Measurements from ENCODE around the gene MKRN2. TPM values are rescaled to one million over a fixed set of nuclear protein-coding genes. Genes with fewer than 3 reads are reported as not detected.

MKRN2 gene
- total and polyA plus RNA-seq, 2 of the 4 experiments (the other 2 are of a cell fraction): 44.4 to 65.6 TPM

- no peak overlapping the region for H2AK9ac ChIP-seq (replicated peaks; ENCODE audit: low read depth, low read length, poor library complexity)
- peaks cover 2% of the 10 kb centered on the region; the same call in 1 of the 2 replicates for H3K36me3 ChIP-seq (ENCODE audit: control insufficient read depth, insufficient read depth, low read length)
- dilution Hi-C loops (cut with HindIII; ENCODE audit: low sequenced_read_pairs, unreplicated experiment) (no loop called here), intact Hi-C loops (cut with micrococcal nuclease) (no loop called here), in situ Hi-C loops (cut with MboI; ENCODE audit: low sequenced_read_pairs) (no loop called here)
- ChIA-PET CTCF (no interaction called here), POLR2A (ENCODE audit: unreplicated experiment) (no interaction called here)
- no peak overlapping the region for H2BK20ac ChIP-seq (ENCODE audit: low read depth, low read length)
- H3K4me1 ChIP-seq (ENCODE audit: control insufficient read depth, insufficient read depth, low read length): peaks cover 2% of the 10 kb centered on the region; the same call in 1 of the 2 replicates
- no peaks in the 10 kb centered on the region for H3K27me3 ChIP-seq (ENCODE audit: control insufficient read depth, insufficient read depth, low read length)
- ATAC-seq (ENCODE audit: low read depth) (no peak), DNase-seq (no peak)
- no peak overlapping the region for H3K27ac ChIP-seq (ENCODE audit: insufficient read depth, low read length)
- TF ChIP-seq BHLHE40 (IDR thresholded peaks at IDR 0.05; ENCODE audit: low read depth, low read length): no peak
- no peak for TF ChIP-seq RCOR1 (IDR thresholded peaks at IDR 0.05; ENCODE audit: insufficient replicate concordance, low read length)
- no peak overlapping the region for H2AFZ ChIP-seq (replicated peaks; ENCODE audit: low read length, poor library complexity)
- no peak overlapping the region for H3K9ac ChIP-seq (ENCODE audit: low read depth, low read length)
- H3K4me2 ChIP-seq (ENCODE audit: low read depth, low read length): no peak overlapping the region
- no peak overlapping the region for H3K14ac ChIP-seq (replicated peaks; ENCODE audit: low read depth, low read length)
- H3K56ac ChIP-seq (ENCODE audit: extremely low read depth, insufficient read depth, low read length): no peak overlapping the region
- no peaks in the 10 kb centered on the region for H3K79me1 ChIP-seq (ENCODE audit: low read depth in 1 of 2, low read length in 2 of 2)
- BruUV-seq (replicated peaks): no TSS peak
- no peak overlapping the region for H2AK5ac ChIP-seq (ENCODE audit: low read depth, low read length)
- H4K8ac ChIP-seq (ENCODE audit: low read depth in 2 of 2, low read length in 2 of 2): no peak overlapping the region
- no peak overlapping the region for H2BK15ac ChIP-seq (ENCODE audit: low read depth, low read length)
- no peak overlapping the region for H2BK5ac ChIP-seq (ENCODE audit: low read depth, low read length, poor library complexity, severe bottlenecking)
- 0 out of 2 replicates have a peak, but pooled peaks cover 3% of the 10 kb centered on the region for H3K9me1 ChIP-seq (ENCODE audit: insufficient read depth, low read length)
- no peak overlapping the region for H2BK120ac ChIP-seq (ENCODE audit: low read depth, low read length)
- no peak overlapping the region for H4K5ac ChIP-seq (ENCODE audit: low read depth, low read length)
- 91% methylated on average over 5 of the region's 11 CpGs; no CpG with 5 or more reads in 1 of the 2 experiments for WGBS, 2 experiments (ENCODE audit: extremely low coverage in 2 of 2, insufficient read length in 1 of 2)
- H3K4ac ChIP-seq (ENCODE audit: low read depth, low read length): no peak overlapping the region
- no peak overlapping the region for H3K18ac ChIP-seq (ENCODE audit: low read depth, low read length)
- H3K4me3 ChIP-seq (ENCODE audit: insufficient read depth, low read depth, low read length): no peak overlapping the region
- no peaks in the 10 kb centered on the region for H3K9me3 ChIP-seq (ENCODE audit: control insufficient read depth, insufficient read depth, low read length)
- no peaks in the 10 kb centered on the region for H4K20me1 ChIP-seq (ENCODE audit: insufficient read depth, low read length)
- no peak overlapping the region for H3K23ac ChIP-seq (ENCODE audit: low read depth, low read length)
- H4K91ac ChIP-seq (ENCODE audit: insufficient read depth, low read depth, low read length): no peak overlapping the region
Measured at GRCh38 chr3:12516873-12517272, 40.0 kb upstream of the MKRN2 start.

Data from IMR-90 (cell line).